GM11168 (cell line): ENCODE results near the gene MAB21L4.

Experiments
- in situ Hi-C: fragments of 300-500 bp; cut with MboI; formaldehyde crosslinking; loops from one replicate; pipeline ENCODE4 v1.12.0; 2022; ENCODE audit warnings: low sequenced_read_pairs; ENCODE audit not compliant: unreplicated experiment

MAB21L4 gene

DNA sequence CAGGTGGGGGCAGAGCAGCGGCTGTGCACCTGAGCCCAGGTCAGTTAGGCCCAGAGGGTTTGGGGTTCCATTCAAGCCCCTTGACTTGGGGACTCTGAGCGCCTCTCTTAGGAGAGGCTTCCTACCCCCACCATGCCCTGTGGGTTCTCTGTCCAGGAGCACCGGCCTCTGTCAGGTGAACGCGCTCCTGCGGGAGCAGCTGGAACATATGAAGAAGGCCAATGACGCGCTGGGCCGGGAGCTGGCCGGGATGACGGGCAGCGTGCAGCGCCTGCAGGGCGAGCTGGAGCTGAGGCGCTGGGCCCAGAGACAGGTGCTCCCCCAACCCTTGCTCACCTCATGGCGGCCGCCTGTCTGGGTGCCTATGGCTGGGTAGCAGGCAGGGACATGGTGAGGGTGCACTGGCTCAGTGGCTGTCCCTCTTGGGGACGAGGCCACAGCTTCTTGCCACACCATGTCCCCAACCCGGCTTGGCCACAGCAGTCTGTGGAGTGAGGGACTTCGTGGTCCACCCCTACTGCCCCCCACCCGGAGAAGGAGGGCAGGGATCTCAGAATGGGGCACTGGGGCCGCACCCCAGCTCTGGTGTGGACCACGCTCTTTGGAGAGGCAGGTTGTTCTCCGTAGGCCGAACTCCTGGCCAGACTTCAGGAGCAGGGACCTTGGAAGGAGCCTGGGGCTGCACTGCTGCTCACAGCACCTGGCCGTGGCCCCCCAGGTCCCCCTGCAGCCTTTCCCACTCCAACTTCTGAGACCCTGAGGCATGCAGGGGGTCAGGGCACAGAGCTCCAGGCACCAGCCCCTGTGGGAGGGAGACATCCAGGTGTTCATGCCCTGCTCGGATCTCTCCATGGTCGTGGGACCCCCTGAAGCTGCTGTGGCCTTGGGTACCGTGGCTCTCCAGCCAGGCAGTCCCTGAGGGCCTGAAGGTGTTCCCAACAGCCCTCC, 29.9 kb upstream of the MAB21L4 start:
- in situ Hi-C loops: no loop called here

DNA sequence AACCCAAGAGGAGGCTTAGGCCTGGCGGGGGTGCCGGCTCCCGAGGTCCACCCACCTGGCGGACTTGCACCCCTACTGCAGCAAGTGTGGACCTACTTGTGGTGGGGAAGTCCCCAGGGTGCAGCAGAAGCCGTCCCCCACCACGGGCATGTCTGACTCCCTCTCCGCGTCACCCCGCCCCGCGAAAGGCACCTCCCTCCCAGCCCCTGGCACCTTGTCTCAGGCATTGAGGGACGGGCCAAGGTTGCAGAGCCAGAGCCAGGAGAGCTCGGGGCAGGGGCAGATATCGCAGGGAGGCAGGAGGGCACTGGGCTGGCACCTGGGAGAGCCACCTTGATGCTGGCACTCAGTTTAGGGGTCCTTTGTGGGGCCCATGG, 29.2 kb upstream of the MAB21L4 start:
- in situ Hi-C loops: no loop called here

DNA sequence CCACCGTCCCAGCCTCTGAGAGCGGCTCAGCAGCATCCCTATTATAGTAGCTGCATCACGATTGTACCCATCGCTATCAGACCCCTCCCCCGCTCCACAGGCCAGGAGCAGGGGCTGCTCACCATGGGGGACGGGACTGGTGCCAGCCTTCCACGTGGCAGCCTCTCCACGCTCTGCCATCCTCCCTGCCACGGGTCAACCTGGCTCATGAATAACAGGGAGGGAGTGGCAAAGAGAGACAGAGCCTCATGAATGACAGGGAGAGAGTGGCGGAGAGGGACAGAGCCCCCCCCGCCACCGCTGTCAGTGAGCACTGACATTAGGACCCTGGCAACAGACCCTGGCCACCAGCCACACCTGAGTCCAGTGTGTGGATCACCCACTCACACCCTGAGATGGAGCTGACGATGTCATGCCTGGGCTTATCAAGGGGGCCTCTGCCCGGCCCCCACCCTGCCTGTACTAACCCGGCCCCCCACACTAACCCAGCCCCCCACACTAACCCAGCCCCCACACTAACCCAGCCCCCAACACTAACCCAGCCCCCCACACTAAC, 27.1 kb upstream of the MAB21L4 start:
- in situ Hi-C loops: no loop called here

DNA sequence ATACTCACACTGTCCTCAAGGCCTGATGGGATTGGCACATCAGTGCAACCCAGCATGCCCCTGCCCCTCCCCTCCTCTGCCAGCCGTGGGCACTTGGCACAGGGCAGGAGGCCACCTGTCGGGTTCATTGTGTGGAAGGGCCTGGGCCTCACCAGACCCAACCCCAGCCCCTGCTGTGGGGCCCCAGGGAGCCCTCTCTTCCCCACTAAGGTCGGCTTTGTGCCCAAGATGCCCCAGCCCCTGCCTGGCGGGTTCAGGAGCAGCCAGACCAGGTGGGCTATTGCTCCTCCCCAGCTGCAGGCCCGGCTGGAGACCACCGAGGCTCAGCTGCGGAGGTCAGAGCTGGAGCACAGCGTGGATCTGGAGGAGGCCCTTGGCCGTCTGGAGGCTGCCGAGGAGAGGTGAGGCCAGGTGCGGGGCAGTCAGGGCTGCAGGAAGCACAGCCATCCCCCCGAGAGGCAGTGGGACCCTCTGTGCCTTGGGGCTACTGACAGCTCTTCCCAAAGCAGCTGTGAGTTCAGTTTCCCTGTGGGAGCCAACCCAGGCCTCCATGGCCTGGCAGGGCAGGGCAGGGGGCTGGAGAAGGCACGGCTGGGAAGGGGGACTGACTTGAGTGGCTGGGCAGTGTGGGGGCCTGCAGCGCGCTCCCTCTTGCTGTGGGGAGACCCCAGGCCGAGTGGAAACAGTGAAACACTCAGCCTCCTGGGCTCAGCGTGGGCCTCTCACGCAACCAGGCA, 26.5 kb upstream of the MAB21L4 start:
- in situ Hi-C loops: no loop called here

DNA sequence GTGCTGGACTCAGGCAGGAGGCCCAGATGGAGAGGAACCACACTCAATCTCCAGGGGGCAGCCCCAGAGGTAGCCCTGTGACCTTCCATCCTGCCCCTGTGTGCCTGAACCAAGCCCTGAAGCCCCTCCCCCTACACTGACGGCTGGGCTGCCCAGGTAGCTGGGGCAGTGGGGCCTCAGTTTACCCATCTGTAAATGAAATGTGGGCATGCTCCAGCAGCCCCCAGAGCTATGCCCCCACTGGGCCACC, 26.0 kb upstream of the MAB21L4 start:
- in situ Hi-C loops: no loop called here

DNA sequence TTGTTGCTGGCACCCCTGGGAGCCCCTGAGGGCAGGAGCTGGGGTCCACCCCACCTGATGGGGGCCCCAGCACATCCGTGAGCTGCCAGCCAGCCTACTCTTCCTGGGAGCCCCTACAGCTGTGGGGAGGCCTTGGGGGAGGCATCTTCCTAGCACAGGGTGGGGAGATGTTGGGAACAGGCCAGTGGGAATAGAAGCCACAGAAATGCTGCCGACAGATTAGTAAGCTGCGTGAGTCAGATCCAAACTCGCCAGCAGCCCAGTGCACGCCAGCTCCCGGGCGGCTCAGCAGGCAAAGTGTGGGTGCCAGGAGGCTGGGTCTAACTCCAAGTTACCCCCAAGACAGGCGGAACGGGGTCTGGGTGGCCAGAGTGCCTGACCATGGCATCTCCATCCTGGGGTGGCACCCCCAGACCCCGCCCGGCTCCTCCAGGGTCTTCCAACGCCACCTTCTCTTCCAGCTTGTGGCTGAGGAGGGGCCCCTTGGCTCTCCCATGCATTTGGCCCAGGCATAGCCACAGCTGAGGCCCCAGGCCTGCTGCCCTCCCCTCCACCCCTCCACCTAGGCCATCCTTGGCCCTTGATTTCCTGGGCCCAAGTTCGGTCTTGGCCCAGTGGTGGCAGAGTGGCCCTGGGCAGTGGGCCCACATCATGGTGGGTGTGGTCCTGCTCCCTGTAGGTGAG, 25.5 kb upstream of the MAB21L4 start:
- in situ Hi-C loops: no loop called here

DNA sequence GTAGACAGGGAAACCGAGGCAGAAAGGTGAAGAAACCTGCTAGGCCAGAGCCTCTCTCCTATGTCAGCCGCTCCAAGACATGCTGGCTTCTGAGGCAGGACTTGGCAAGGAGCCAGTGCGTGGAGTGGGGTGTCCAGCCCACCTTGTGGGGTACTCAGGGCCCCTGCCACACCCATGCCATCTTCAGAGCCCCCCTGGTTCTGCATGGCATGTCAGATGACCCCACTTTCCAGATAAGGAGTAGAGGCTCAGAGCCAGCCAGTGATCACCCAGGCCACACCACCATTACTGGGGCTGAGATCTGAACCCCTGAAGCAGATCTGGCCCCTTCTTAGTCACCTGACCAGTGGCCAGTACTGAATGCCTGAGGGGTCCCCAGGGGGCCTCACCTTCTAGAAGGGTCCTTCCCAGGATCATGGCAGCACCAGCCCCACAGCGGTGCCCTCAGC, 24.9 kb upstream of the MAB21L4 start:
- in situ Hi-C loops: no loop called here

DNA sequence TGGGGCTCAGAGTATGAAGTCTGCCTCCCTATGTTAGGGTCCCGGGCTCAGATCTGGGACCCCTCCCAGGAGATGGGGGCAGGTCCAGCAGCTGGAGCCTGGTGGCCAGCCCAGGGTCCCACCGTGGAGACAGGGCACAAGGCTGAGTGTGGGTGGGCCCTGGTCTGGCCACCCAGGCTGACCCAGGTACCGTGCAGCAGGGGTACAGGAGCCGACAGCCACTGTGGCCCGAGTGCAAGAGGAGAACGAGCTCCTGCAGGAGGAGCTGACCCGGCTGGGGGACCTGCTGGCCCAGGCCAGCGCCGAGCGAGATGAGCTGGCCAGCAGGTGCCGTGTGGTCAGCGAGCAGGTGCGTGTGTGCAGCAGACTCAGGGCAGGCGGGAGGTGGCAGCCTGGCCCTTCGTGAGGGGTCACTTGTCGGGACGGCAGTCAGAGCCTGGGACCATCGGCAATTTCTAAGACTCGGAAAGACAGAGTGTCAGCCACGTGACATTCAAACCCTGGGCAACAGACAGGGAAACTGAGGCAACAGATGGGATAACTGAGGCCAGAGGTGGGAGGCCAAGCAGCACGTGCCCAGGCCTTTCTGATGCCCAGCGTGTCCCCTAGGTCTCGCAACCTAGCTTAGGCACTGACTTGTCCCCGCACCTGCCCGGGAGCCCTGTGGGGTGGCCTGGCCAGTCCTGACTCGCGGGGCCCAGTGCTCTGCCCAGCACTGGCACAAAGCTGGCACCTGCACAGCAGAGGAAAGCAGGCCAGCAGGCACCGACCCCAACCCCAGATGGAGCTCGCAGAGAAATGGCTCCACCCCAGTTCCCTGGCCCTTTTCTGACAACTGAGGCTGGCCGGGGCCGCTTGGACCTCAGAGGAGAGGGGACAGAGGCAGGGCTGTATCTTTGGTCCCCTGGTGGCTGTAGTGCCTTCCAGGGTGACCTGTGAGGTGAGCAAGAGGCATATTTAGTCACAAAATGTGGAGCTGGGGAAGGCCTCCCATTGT, 24.1 kb upstream of the MAB21L4 start:
- in situ Hi-C loops: no loop called here

DNA sequence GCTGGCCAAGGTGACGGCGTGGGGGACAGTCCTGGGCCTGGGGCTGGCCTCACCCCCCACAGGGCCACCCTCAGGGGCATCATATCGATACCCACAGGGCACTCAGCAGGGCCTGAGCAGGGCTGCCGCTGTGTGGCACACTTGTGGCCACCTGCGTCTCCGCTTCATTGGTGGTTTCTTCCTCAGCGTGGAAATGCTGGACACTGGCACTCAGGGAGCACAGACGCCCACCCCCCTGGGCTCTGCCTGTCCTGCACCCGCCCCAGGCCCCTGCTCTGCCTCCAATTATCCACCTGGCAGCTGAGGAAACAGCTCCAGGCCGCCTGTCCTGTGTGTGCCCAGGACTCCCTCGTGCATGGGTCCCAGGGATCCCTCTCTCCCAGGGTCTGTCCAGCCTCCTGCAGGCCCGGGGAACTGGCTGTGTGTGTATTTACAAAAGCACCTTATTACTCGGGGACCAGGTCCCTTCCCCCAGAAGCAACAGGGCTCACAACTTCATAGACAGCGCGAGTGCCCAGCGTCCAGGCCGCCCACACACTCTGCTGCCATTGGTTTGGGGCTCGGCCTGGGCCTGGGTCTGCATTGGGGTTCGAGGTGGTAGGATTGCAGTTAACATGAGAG, 23.3 kb upstream of the MAB21L4 start:
- in situ Hi-C loops: no loop called here

DNA sequence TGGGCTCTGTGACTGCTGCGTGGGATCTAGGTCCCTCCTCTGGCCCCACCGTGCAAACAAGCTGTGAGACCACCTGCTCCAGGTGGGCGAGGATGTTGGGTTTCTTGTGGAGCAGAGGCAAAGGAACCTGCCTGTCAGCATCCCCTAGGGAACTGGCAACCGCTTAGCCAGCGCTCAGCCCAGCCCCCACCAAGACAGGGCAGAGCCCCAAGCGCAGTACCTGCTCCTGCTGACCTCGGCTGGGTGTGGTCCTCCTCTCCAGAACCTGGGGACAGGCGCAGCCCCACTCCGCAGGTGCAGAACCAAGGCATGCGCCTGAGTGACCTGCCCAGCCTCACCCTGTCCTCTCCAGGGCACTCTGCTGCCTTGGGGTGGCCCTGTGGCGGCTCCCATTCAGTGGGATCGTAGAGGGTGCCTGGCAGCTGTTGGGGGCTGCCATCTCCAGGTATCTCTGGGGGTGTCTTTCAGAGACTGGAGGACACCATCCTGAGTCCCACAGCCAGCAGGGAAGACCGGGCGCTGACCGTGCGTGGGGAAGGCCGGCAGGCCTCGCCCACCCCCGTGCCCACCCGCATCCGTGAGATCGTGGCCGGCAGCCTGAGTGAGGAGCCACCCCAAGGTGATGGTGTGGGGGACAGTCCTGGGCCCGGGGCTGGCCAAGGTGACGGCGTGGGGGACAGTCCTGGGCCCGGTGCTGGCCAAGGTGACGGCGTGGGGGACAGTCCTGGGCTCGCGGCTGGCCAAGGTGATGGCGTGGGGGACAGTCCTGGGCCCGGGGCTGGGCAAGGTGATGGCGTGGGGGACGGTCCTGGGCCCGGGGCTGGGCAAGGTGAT, 22.5 kb upstream of the MAB21L4 start:
- in situ Hi-C loops: no loop called here

DNA sequence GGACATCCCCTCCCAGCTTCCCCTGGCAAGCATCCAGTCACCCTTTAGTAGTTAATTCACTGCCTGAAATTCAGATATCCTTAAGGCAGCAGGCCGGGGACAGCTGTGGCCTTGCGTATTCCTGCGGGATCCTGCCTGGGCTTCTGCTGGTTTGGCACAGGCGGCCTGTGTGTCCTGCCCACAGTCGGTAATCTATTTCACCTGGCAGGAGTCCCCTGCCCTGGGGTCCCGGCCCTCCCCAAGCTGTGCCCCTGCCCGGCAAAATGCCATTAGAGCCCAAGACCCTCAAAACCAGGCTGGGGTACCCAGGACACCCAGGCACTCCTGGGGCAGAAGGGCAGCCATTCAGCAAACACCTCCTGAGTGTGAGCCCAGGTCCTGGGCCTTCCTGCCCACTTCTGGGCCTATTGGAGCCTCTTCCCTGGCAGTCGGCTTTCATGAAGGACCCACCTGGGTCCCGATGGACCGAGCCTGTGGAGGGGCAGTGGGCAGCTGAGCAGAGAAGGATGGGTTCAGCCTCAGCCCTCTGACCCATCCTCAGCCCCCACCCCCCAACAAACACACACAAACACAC, 21.8 kb upstream of the MAB21L4 start:
- in situ Hi-C loops: no loop called here

DNA sequence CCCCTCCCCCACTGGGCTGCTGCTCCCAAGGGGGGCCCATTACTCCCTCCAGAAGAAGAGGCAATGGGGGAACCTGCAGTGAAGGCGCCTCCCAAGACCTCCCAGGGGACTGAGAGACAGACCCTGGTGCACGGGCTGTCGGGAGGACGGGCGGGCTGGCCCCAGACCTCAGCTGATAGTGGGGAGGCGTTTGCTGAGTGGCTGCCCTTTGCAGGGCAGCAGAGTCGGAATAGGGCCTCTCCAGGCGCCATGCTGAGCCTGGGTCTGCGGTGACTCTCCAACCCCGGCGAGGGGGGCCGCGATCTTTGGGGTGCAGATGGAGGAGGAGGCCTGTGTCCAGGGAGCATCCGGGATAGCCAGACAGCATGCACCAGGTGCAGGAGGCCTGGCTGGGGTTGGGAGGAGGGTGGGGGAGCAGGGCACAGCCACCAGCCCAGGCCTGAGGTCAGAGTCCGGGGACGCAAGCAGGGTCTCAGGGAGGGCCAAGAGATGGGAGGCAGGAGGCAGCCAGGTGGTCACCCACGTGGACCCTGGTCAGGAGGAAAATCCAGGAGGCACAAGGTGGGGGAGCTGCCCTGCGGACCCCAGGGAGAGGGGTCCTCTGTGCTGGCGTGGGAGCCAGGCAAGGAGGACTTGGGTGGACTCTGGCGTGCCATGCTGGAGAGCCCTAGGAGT, 21.2 kb upstream of the MAB21L4 start:
- in situ Hi-C loops: no loop called here

DNA sequence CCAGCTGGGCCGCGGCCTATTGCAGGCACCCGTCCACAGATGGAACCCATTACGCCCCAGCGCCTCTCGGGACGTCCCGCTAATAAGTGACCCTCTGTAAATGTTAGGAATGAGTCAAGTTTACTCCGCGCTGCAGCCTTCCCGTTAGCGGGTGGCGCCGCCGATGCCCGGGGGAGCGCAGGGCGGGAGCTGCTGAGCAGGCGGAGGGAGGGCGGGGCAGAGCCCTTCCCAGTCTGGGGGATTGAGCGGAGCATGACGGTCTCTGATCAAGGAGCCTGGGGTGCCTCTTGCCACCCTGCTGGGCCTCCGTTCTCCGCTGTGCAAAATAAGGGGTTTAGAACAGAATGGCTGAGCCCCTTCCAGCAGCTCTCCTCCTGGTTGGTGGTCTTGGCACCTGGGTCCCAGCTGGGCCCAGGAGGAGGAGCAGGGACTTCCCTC, 20.6 kb upstream of the MAB21L4 start:
- in situ Hi-C loops: no loop called here

DNA sequence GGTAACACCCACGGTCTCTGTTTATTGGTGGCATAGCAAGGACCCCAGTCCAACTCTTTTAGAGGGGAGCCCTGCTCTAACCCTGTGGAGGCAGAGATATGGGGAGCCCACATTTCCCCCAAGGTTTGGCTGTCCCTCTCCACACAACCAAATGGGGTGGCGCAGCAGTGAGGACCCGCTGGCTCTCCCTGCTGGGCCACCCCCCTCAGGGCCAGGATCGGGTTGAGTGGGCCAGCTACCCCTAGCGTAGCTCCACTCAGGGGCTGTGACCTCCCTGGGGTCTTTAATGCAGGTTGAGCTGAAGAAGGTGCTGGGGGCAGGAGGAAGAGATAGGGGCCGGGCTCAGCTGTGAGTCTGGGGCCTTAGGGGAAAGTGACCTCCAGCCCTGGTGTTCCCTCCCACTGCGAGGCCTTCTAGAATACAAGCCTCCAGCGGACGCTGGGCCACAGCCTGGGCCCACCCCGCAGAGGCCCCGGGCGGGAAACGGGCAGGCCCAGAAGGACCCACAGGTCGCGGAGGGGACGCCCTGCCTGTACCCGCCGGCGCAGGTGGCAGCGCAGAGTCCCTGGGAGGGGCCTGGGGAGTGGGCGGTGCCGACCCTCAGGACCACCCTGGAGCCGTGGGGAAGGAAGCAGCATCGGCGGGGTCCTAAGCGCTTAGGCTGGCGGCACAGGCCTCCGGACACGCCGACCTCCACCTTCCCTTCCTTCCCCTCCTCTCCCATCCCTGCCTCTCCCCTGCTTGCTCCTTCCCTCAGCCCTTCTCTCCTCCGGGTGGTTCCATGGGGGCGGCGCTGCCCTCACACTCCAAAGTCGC, 19.8 kb upstream of the MAB21L4 start:
- in situ Hi-C loops: no loop called here

DNA sequence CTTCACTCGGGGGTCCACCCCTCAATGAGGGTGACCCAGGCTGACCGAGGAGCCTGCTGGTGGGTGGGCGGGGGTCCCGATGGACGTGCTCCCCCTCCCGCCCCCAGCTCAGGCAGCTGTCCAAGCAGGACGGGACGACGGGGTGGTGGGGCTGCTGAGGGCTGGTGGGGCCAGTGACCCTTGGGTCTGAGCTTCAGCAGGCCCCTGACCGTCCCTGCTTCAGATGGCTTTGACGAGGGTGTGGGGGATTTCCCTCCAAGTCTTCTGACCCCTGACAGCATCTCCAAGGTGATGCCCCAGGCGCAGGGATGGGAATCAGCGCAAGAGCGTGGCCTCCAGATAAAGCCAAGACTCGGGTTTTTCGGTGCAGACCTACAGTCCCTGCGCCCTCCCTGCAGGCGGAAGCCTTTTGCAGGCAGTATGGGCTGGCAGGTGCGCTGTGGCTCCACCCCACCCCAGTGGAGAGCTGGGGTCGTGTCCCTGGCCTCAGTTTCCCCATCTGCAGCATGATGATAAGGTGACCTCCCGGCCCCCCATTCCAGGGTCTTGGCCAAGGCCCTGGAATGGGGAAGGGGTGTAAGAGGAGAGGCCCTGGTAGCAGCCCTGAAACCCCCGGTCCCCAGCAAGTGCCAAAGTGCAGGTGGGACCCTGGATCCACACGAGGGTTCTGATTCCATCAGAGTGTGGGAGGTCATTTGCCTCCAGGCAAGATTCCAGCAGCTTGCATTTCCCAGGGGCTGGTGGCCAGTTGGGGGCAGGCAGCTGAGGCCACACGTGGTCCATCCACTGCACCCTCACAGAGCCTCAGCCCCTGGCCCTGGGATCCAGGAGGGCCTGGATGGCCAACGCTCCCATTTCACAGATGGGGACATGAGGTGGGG, 18.9 kb upstream of the MAB21L4 start:
- in situ Hi-C loops: no loop called here
